BJ (cell line): ENCODE data around the gene CACNA1C. TPM values are rescaled to one million over a fixed set of nuclear protein-coding genes. Genes with fewer than 3 reads are reported as not detected.
"Not testable (repeated sequence)": the region's sequence is repeated elsewhere in the genome, so short reads cannot be mapped to it uniquely, and the experiment has no call there.

Experiments
- CTCF ChIA-PET: fragments of 350-600 bp; formaldehyde crosslinking; extraction: SDS; loops from one replicate; lab custom pipeline; 2021; ENCODE audit warnings: antibody characterized with exemption, inconsistent platforms; lab: Yijun Ruan, JAX
- POLR2A ChIA-PET: fragments of 300-600 bp; sonication (Branson Sonifier 250); formaldehyde crosslinking; extraction: SDS; loops from one replicate; lab custom pipeline; 2021; ENCODE audit warnings: antibody characterized with exemption; lab: Charles Lee
- DNase-seq: peaks from one replicate; pipeline ENCODE4 v3.0.0-alpha.2; 2011; ENCODE audit warnings: low read depth
- H3K27me3 ChIP-seq: 2 replicates; pipeline ENCODE4 v1.6.0; 2011; ENCODE audit warnings: low read length; ENCODE audit not compliant: control insufficient read depth, insufficient read depth
- H3K36me3 ChIP-seq: 2 replicates; pipeline ENCODE4 v1.5.1; 2011; ENCODE audit warnings: low read length; ENCODE audit not compliant: control insufficient read depth, insufficient read depth
- H3K4me3 ChIP-seq: 2 replicates; pipeline ENCODE4 v1.5.1; 2011; ENCODE audit warnings: low read depth, mild to moderate bottlenecking, control low read depth, low read length
- CTCF ChIP-seq: IDR thresholded peaks from 2 replicates; pipeline ENCODE4 v1.5.1; 2011; ENCODE audit warnings: low read depth, mild to moderate bottlenecking, control low read depth, inconsistent platforms, low read length, moderate library complexity; ENCODE audit not compliant: insufficient read depth
- polyA plus RNA-seq: library from polyadenylated mRNA; depleted of rRNA; stranded (reverse); fragments of >200 nt; gene quantifications from 2 replicates; pipeline ENCODE4 v1.2.3, GENCODE V29; 2011

Gene CACNA1C
- polyA plus RNA-seq, 1 experiment, result 14.7 TPM

DNA sequence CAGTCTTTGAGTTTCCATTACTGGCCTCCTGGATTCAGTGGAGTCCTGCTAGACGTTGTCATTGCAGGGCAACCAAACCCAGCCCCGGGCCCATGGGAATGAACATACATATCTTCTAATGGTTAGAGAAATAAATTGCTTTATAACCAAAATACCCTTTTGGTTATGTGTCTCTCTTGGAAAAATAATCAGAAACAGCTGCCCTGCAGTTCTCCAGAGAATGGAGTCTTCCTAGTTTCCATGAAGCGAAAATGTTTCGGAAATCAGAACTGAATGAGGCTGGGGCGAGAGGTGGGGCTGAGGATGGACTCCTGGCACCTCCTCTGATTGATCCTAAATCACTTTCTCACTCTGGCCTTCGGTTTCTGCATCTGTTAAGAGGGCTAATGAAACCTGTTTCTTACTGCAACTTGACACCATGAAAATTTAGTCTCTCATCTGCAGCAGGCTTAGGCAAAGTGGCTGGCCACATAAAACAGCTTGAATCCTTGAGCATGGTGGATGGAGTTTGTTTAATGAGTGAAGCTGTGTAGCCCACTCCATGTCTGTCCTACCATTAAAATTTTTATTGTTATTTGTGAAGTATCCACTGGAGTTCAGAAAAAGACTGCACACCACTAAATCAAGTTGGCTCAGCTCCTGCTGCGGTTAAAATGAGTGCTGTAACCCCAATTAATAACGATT is 198.9 kb downstream of the CACNA1C start:
- DNase-seq, result no peak
- Histone ChIP-seq H3K4me3 (no peak overlapping the region), H3K27me3 (no peaks in the 10 kb centered on the region), H3K36me3 (no peaks in the 10 kb centered on the region)
- TF ChIP-seq CTCF, result no peak
- ChIA-PET CTCF (interaction anchor here (0.9 to 1.9 kb wide), 3 partner anchors 11 to 332 kb away, joined by 3 to 4 read pairs (median 4); no protein-coding TSS in a partner anchor), POLR2A (no interaction called here)

- no peak for TF ChIP-seq CTCF
- DNase-seq, result no peak
- no peaks in the 10 kb centered on the region for H3K36me3 ChIP-seq
- POLR2A ChIA-PET, result no interaction called here
- H3K4me3 ChIP-seq, result no peak overlapping the region
- H3K27me3 ChIP-seq, result no peaks in the 10 kb centered on the region
- CTCF ChIA-PET, result interaction anchor here (0.6 kb wide), 1 partner anchor 701 kb away, joined by 4 read pairs; no protein-coding TSS in a partner anchor
Observed at GRCh38 chr12:2255311-2255710, 202.5 kb downstream of the CACNA1C start.

GRCh38 chr12:2255731-2256130 is 202.9 kb downstream of the CACNA1C start:
- CTCF ChIA-PET, result interaction anchor here (0.9 kb wide), 1 partner anchor 23 kb away, joined by 3 read pairs; no protein-coding TSS in a partner anchor
- H3K4me3 ChIP-seq, DNase-seq, H3K36me3 ChIP-seq, POLR2A ChIA-PET, H3K27me3 ChIP-seq: not testable (repeated sequence)

DNA sequence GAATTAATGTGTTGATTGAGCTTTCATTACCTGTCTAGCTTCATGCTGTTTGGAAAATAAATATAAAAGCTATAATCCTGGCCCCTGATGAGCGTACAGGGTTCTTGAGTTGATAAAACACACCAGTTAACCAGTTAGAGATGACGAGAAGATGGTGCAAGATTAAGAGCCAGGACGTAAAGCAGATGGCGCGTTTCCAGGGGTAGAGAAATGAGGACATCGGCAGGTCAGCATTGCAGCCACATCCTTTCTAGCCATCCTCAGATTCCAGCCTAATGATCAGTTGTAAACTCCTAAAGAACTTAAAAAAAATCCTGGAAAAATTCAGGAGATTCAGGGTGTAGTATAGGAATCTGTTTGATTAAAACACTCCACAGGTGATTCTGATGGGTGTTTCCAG is 203.7 kb downstream of the CACNA1C start:
- ChIA-PET POLR2A (no interaction called here), CTCF (interaction anchor here (0.9 kb wide), 1 partner anchor 23 kb away, joined by 3 read pairs; no protein-coding TSS in a partner anchor)
- Histone ChIP-seq H3K36me3 (no peaks in the 10 kb centered on the region), H3K4me3 (no peak overlapping the region), H3K27me3 (no peaks in the 10 kb centered on the region)
- TF ChIP-seq CTCF, result no peak
- no peak for DNase-seq

DNA sequence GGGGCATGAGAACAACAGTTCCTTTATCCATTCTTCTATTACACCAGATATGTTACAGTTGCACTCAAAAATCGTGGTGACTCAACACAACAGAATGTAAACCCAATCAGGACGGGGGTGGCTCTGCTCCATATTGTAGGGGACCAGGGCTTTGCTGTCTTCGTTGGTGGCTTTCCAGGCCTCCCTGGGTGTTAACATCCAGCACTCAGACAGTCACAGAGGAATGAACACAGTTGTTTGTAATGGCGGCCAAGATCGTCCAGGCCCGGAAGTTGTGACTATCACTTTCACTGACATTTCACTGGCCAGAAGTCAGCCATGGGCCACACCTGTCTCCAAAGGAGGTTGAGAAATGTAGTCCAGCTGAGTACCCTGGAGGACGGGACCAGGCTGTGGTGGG is 204.1 kb downstream of the CACNA1C start:
- Histone ChIP-seq H3K27me3 (no peaks in the 10 kb centered on the region), H3K36me3 (no peaks in the 10 kb centered on the region), H3K4me3 (no peak overlapping the region)
- no peak for TF ChIP-seq CTCF
- ChIA-PET CTCF (interaction anchor here (0.5 kb wide), 1 partner anchor 70 kb away, joined by 3 read pairs; no protein-coding TSS in a partner anchor), POLR2A (no interaction called here)
- DNase-seq, result no peak
